Activated CD4-positive, alpha-beta T cell treated with anti-CD3 and anti-CD28 coated beads, Interleukin-2, amount 50 U/mL, for 4 hours (primary cell): ENCODE results near the gene FREM2.

Experiments used
- DNase-seq, 2 experiments: peaks; one replicate each; pipeline ENCODE4 v3.0.0-alpha.2; 2020

FREM2 gene

GRCh38 chr13:38687246-38688229 is 661 bp downstream of the FREM2 start:
- no peak for DNase-seq

- DNase-seq: no peak
Measured at GRCh38 chr13:38688674-38689073, 1.8 kb downstream of the FREM2 start.

- no peak for DNase-seq
Measured at GRCh38 chr13:38690231-38690630, 3.4 kb downstream of the FREM2 start.

GRCh38 chr13:38693168-38693567 is 6.3 kb downstream of the FREM2 start:
- DNase-seq: no peak

- DNase-seq: no peak
Measured at GRCh38 chr13:38693641-38694040, 6.8 kb downstream of the FREM2 start.

- DNase-seq: no peak
Measured at GRCh38 chr13:38697197-38697596, 10.3 kb downstream of the FREM2 start.

- no peak for DNase-seq
Measured at GRCh38 chr13:38697628-38698333, 10.9 kb downstream of the FREM2 start.

GRCh38 chr13:38700051-38700450 is 13.2 kb downstream of the FREM2 start:
- DNase-seq: no peak

- DNase-seq: no peak
Measured at GRCh38 chr13:38702669-38703068, 15.8 kb downstream of the FREM2 start.

- no peak for DNase-seq
Measured at GRCh38 chr13:38703255-38703654, 16.4 kb downstream of the FREM2 start.

GRCh38 chr13:38705365-38705764 is 18.5 kb downstream of the FREM2 start:
- DNase-seq: no peak

GRCh38 chr13:38707460-38707859 is 20.6 kb downstream of the FREM2 start:
- DNase-seq: no peak

- DNase-seq: no peak
Measured at GRCh38 chr13:38713046-38713445, 26.2 kb downstream of the FREM2 start.

GRCh38 chr13:38718374-38718773 is 31.5 kb downstream of the FREM2 start:
- no peak for DNase-seq

- DNase-seq: no peak
Measured at GRCh38 chr13:38730332-38730731, 43.5 kb downstream of the FREM2 start.

- DNase-seq: no peak
Measured at GRCh38 chr13:38733146-38733545, 46.3 kb downstream of the FREM2 start.

- no peak for DNase-seq
Measured at GRCh38 chr13:38735665-38736440, 49.0 kb downstream of the FREM2 start.

GRCh38 chr13:38743466-38743865 is 56.6 kb downstream of the FREM2 start:
- no peak for DNase-seq

GRCh38 chr13:38752686-38753085 is 65.8 kb downstream of the FREM2 start:
- DNase-seq: no peak

GRCh38 chr13:38753878-38754277 is 67.0 kb downstream of the FREM2 start:
- DNase-seq: no peak

GRCh38 chr13:38755793-38756192 is 68.9 kb downstream of the FREM2 start:
- DNase-seq: no peak

GRCh38 chr13:38758277-38758676 is 71.4 kb downstream of the FREM2 start:
- no peak for DNase-seq

GRCh38 chr13:38759390-38759789 is 72.5 kb downstream of the FREM2 start:
- no peak for DNase-seq
